ENCODE data around the gene NREP. TPM values are rescaled to one million over a fixed set of nuclear protein-coding genes. Genes with fewer than 3 reads are reported as not detected.

NREP gene
- total and polyA plus RNA-seq, 5 donors from 2014 or later = 0.14 to 1.3 (median 0.57) TPM

DNA sequence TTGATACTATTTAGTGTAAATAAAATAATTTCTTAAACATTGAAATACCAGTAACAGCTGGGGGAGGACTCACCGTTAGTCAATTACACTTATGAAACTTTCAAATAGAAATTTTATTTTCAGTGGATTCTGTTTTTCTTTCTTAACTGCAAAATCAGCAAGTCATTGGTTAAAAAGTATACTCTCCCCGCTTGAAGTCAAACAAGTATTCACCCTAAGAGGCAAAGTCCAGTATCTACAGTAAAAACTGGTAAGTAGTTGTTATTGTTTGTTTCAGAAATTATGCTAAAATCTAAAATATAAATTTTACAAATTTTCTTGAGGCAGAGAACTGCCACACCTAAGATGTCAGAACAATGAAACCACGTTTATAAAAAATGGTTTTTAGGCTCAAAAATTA lies 22.4 kb downstream of the NREP start:
- H3K4me3 Mint-ChIP-seq = no peak overlapping the region
- peaks cover 0 to 2% (median 0%) of the 10 kb centered on the region in 4 donors for H3K4me1 Mint-ChIP-seq
- DNase-seq = no peak
- H3K27me3 ChIP-seq (ENCODE audit: control insufficient read depth, insufficient read depth, low read length) = peaks cover 3% of the 10 kb centered on the region
- H3K36me3 ChIP-seq (ENCODE audit: control insufficient read depth, insufficient read depth, low read length) = no peaks in the 10 kb centered on the region
- H3K4me3 ChIP-seq (ENCODE audit: low read depth, low read length) = no peak overlapping the region
- no peaks in the 10 kb centered on the region for H3K36me3 Mint-ChIP-seq
- no peak for ATAC-seq (ENCODE audit: low read depth in 2 of 2)
- H3K4me1 ChIP-seq (ENCODE audit: control insufficient read depth, insufficient read depth, low read length, poor library complexity, severe bottlenecking) = no peaks in the 10 kb centered on the region
- H3K27ac Mint-ChIP-seq = no peak overlapping the region
- H3K9me3 Mint-ChIP-seq = no peaks in the 10 kb centered on the region
- no peaks in the 10 kb centered on the region for H3K9me3 ChIP-seq (ENCODE audit: control insufficient read depth in 2 of 2, low read length in 2 of 2)
- H3K27me3 Mint-ChIP-seq = peaks cover 12% of the 10 kb centered on the region
- H3K27ac ChIP-seq (ENCODE audit: insufficient read depth, low read length, poor library complexity, severe bottlenecking) = no peak overlapping the region

DNA sequence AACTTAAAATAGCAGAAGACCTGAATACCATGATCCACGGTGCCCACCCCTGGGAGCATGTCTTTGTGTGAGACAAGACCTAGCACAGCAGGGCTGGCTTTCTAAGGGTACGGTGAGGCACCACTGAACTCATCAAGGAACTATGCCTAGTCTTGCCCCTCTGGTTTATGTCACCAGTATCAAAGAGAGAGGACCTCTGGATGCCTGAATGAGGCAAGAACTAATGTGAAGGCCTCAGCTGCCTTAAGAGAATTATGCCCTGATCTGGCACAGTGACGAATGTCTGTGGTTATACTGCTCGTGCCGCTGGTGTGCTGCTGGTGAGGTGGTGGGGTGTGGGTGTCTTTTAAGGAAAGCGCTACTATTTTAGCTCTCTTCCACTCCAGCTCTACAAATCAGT lies 23.0 kb downstream of the NREP start:
- no peak overlapping the region for H3K4me3 ChIP-seq (ENCODE audit: low read depth, low read length)
- peaks cover 3% of the 10 kb centered on the region for H3K27me3 ChIP-seq (ENCODE audit: control insufficient read depth, insufficient read depth, low read length)
- Mint-ChIP-seq H3K27me3 (peaks cover 10% of the 10 kb centered on the region), H3K9me3 (no peaks in the 10 kb centered on the region), H3K4me3 (no peak overlapping the region), H3K4me1 (peaks cover 0 to 2% (median 0%) of the 10 kb centered on the region in 4 donors), H3K27ac (no peak overlapping the region), H3K36me3 (no peaks in the 10 kb centered on the region)
- H3K36me3 ChIP-seq (ENCODE audit: control insufficient read depth, insufficient read depth, low read length) = no peaks in the 10 kb centered on the region
- ATAC-seq (ENCODE audit: low read depth in 2 of 2) = no peak
- no peak overlapping the region for H3K27ac ChIP-seq (ENCODE audit: insufficient read depth, low read length, poor library complexity, severe bottlenecking)
- no peak for DNase-seq
- no peaks in the 10 kb centered on the region for H3K9me3 ChIP-seq (ENCODE audit: control insufficient read depth in 2 of 2, low read length in 2 of 2)
- H3K4me1 ChIP-seq (ENCODE audit: control insufficient read depth, insufficient read depth, low read length, poor library complexity, severe bottlenecking) = no peaks in the 10 kb centered on the region

GRCh38 chr5:111733571-111733970 lies 23.4 kb downstream of the NREP start:
- Histone ChIP-seq H3K4me3 (ENCODE audit: low read depth, low read length) (no peak overlapping the region), H3K27me3 (ENCODE audit: control insufficient read depth, insufficient read depth, low read length) (peaks cover 3% of the 10 kb centered on the region), H3K27ac (ENCODE audit: insufficient read depth, low read length, poor library complexity, severe bottlenecking) (no peak overlapping the region), H3K36me3 (ENCODE audit: control insufficient read depth, insufficient read depth, low read length) (no peaks in the 10 kb centered on the region), H3K9me3 (ENCODE audit: control insufficient read depth in 2 of 2, low read length in 2 of 2) (no peaks in the 10 kb centered on the region), H3K4me1 (ENCODE audit: control insufficient read depth, insufficient read depth, low read length, poor library complexity, severe bottlenecking) (no peaks in the 10 kb centered on the region)
- Mint-ChIP-seq H3K27me3 (peaks cover 9% of the 10 kb centered on the region), H3K4me1 (peaks cover 0 to 2% (median 0%) of the 10 kb centered on the region in 4 donors), H3K27ac (no peak overlapping the region), H3K36me3 (no peaks in the 10 kb centered on the region), H3K9me3 (no peaks in the 10 kb centered on the region), H3K4me3 (no peak overlapping the region)
- ATAC-seq (ENCODE audit: low read depth in 2 of 2) = no peak
- no peak for DNase-seq

DNA sequence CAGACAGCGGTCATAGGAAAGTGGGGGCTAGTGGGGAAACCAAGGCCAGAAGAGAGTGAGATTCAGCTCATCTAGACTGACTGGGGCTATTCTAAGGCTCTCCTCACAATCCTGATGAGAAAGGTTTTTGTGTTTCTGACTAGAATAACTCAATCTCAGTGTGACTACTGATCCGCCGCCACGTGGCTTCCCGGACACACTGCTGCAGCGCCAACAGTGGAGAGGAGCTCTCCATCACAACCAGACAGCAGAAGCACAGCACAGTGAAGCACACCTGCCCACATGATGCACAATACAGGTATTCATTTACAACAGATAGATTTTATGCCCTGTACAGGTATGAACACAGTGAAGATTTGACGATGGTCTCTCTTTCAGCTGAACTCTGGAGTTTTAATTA lies 25.4 kb downstream of the NREP start:
- Mint-ChIP-seq H3K27ac (no peak overlapping the region), H3K9me3 (peaks cover 0 to 1% (median 0%) of the 10 kb centered on the region in 7 donors), H3K36me3 (no peaks in the 10 kb centered on the region), H3K4me3 (no peak overlapping the region), H3K4me1 (peaks cover 0 to 2% (median 0%) of the 10 kb centered on the region in 4 donors), H3K27me3 (peaks cover 4% of the 10 kb centered on the region)
- DNase-seq (no peak), ATAC-seq (ENCODE audit: low read depth in 2 of 2) (no peak)
- H3K27me3 ChIP-seq (ENCODE audit: control insufficient read depth, insufficient read depth, low read length) = no peaks in the 10 kb centered on the region
- no peaks in the 10 kb centered on the region for H3K9me3 ChIP-seq (ENCODE audit: control insufficient read depth in 2 of 2, low read length in 2 of 2)
- H3K4me1 ChIP-seq (ENCODE audit: control insufficient read depth, insufficient read depth, low read length, poor library complexity, severe bottlenecking) = no peaks in the 10 kb centered on the region
- no peak overlapping the region for H3K4me3 ChIP-seq (ENCODE audit: low read depth, low read length)
- no peaks in the 10 kb centered on the region for H3K36me3 ChIP-seq (ENCODE audit: control insufficient read depth, insufficient read depth, low read length)
- H3K27ac ChIP-seq (ENCODE audit: insufficient read depth, low read length, poor library complexity, severe bottlenecking) = no peak overlapping the region

DNA sequence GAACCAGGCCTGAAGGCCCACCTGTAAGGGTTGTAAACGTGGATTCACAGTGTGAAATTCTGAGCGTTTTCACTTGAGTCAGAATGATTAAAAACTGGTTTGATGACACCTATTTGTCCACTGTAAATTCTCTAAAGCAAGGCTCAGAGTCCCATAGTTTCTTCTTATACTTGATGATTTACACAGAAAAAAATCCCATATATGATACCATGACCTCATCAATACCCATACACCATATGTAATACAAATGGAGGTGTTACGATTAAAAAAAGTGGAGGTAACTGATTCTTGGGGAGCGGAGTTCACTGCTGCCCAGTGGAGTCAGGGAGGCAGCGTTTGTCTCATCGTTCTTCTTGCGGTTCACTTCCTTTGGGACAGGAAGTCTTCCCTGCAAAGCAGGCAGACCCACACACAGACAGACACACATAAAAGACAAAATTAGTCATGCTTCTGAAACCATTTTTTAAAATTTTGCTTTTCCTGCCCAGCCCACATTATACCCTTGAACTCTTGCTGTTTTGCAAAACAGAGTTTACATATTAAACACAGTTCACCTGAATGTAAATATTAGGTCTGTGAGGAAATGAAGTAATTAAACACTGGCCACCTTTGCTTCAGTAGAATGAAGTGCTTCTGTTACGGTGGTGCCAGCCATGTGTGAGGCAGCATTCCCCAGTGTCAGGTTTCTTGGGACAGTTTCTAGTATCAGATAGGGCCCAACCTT lies 26.2 kb downstream of the NREP start:
- Mint-ChIP-seq H3K27ac (no peak overlapping the region), H3K4me1 (peaks cover 0 to 2% (median 0%) of the 10 kb centered on the region in 4 donors)

DNA sequence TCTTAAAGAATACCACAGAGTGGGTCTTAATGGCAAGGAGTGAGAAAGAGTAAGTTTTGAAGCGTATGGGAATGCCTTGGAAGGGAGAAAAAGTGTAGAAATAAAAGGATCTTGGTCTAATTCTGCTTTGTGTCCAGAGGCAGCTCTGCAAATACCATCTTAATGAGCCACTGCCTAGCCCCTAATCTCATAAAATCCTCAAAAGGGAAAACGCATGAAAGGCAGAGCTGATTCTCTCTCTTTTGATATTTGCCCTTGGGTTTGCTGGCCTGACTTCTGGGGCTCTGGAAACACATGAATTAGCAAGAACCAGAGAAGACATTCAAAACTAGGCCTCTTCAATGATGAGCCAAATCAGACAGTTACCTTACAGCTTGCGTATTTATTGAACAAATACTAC lies 28.1 kb downstream of the NREP start:
- Mint-ChIP-seq H3K4me3 (no peak overlapping the region), H3K27ac (peak overlapping the region in 1 of 3 donors; percentile 6), H3K4me1 (peaks cover 0 to 2% (median 0%) of the 10 kb centered on the region in 4 donors), H3K36me3 (no peaks in the 10 kb centered on the region), H3K9me3 (peaks cover 0 to 1% (median 0%) of the 10 kb centered on the region in 7 donors), H3K27me3 (peaks cover 4% of the 10 kb centered on the region)
- H3K27me3 ChIP-seq (ENCODE audit: control insufficient read depth, insufficient read depth, low read length) = no peaks in the 10 kb centered on the region
- no peak overlapping the region for H3K27ac ChIP-seq (ENCODE audit: insufficient read depth, low read length, poor library complexity, severe bottlenecking)
- no peak overlapping the region for H3K4me3 ChIP-seq (ENCODE audit: low read depth, low read length)
- ATAC-seq (ENCODE audit: low read depth in 2 of 2) (no peak), DNase-seq (no peak)
- no peaks in the 10 kb centered on the region for H3K36me3 ChIP-seq (ENCODE audit: control insufficient read depth, insufficient read depth, low read length)
- H3K4me1 ChIP-seq (ENCODE audit: control insufficient read depth, insufficient read depth, low read length, poor library complexity, severe bottlenecking) = no peaks in the 10 kb centered on the region
- no peaks in the 10 kb centered on the region for H3K9me3 ChIP-seq (ENCODE audit: control insufficient read depth in 2 of 2, low read length in 2 of 2)

More for the DNA sequence above, 26.2 kb downstream of the NREP start:
- Histone ChIP-seq H3K4me1 (ENCODE audit: control insufficient read depth, insufficient read depth, low read length, poor library complexity, severe bottlenecking) (no peaks in the 10 kb centered on the region), H3K27me3 (ENCODE audit: control insufficient read depth, insufficient read depth, low read length) (no peaks in the 10 kb centered on the region), H3K9me3 (ENCODE audit: control insufficient read depth in 2 of 2, low read length in 2 of 2) (no peaks in the 10 kb centered on the region), H3K4me3 (ENCODE audit: low read depth, low read length) (no peak overlapping the region), H3K36me3 (ENCODE audit: control insufficient read depth, insufficient read depth, low read length) (no peaks in the 10 kb centered on the region), H3K27ac (ENCODE audit: insufficient read depth, low read length, poor library complexity, severe bottlenecking) (no peak overlapping the region)
- Mint-ChIP-seq H3K27me3 (peaks cover 4% of the 10 kb centered on the region), H3K9me3 (peaks cover 0 to 1% (median 0%) of the 10 kb centered on the region in 7 donors), H3K4me3 (no peak overlapping the region), H3K36me3 (no peaks in the 10 kb centered on the region)
- DNase-seq = peak in 1 of 3 donors; percentile 4
- no peak for ATAC-seq (ENCODE audit: low read depth in 2 of 2)

DNA sequence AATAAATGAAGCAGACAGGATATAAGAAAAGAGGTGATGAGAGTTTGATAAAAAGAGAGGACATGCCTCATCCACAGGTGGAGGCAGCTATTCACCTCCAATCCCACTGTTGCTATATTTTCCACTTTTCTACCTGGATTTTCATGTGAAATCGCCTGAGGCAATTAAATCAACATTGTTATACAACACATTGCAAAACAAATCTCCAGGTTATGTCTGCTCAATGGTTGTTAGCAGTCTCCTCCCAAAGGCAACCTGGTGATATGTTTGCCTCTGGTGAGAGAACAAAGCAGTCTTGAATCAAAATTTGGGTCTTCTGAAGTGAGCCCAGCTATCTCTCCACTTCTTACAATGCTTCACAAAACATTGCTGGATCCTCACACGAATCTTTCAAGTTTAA lies 30.0 kb downstream of the NREP start:
- no peaks in the 10 kb centered on the region for H3K27me3 ChIP-seq (ENCODE audit: control insufficient read depth, insufficient read depth, low read length)
- H3K4me3 ChIP-seq (ENCODE audit: low read depth, low read length) = no peak overlapping the region
- Mint-ChIP-seq H3K27ac (no peak overlapping the region), H3K9me3 (peaks cover 0 to 1% (median 0%) of the 10 kb centered on the region in 7 donors), H3K27me3 (peaks cover 4% of the 10 kb centered on the region), H3K4me3 (no peak overlapping the region), H3K36me3 (no peaks in the 10 kb centered on the region), H3K4me1 (peaks cover 0 to 2% (median 0%) of the 10 kb centered on the region in 4 donors)
- ATAC-seq (ENCODE audit: low read depth in 2 of 2) (no peak), DNase-seq (no peak)
- no peaks in the 10 kb centered on the region for H3K36me3 ChIP-seq (ENCODE audit: control insufficient read depth, insufficient read depth, low read length)
- H3K27ac ChIP-seq (ENCODE audit: insufficient read depth, low read length, poor library complexity, severe bottlenecking) = no peak overlapping the region
- H3K4me1 ChIP-seq (ENCODE audit: control insufficient read depth, insufficient read depth, low read length, poor library complexity, severe bottlenecking) = no peaks in the 10 kb centered on the region
- no peaks in the 10 kb centered on the region for H3K9me3 ChIP-seq (ENCODE audit: control insufficient read depth in 2 of 2, low read length in 2 of 2)

DNA sequence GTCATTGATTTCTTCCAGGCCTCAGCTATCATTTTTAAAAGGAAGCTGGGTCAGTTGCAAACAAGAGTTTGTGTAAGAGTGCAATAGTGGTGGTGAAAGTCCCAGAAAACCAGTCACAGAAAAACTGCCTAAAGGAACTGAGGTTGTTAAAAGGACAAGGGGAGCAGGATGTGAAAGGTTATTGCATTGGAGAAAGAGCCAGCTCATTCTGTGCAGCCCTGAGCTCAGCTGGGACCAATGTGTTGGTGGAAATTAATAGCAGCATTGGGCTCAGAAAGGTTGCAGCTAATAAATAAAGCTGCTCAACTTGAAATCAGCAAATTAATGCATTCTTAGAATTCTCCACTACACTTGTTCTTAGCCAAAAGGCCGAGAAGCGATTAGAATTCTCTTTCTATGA lies 34.9 kb downstream of the NREP start:
- Histone ChIP-seq H3K9me3 (ENCODE audit: control insufficient read depth in 2 of 2, low read length in 2 of 2) (no peaks in the 10 kb centered on the region), H3K27me3 (ENCODE audit: control insufficient read depth, insufficient read depth, low read length) (no peaks in the 10 kb centered on the region), H3K27ac (ENCODE audit: insufficient read depth, low read length, poor library complexity, severe bottlenecking) (no peak overlapping the region), H3K36me3 (ENCODE audit: control insufficient read depth, insufficient read depth, low read length) (no peaks in the 10 kb centered on the region), H3K4me3 (ENCODE audit: low read depth, low read length) (no peak overlapping the region), H3K4me1 (ENCODE audit: control insufficient read depth, insufficient read depth, low read length, poor library complexity, severe bottlenecking) (no peaks in the 10 kb centered on the region)
- no peaks in the 10 kb centered on the region for H3K36me3 Mint-ChIP-seq
- H3K9me3 Mint-ChIP-seq = peaks cover 0 to 4% (median 0%) of the 10 kb centered on the region in 7 donors
- no peak overlapping the region for H3K4me3 Mint-ChIP-seq
- no peak for DNase-seq
- H3K4me1 Mint-ChIP-seq = no peaks in the 10 kb centered on the region
- no peak overlapping the region for H3K27ac Mint-ChIP-seq
- peaks cover 9% of the 10 kb centered on the region for H3K27me3 Mint-ChIP-seq
- ATAC-seq (ENCODE audit: low read depth in 2 of 2) = no peak
